KMS-11 (cell line): ENCODE measurements around the gene NOM1.
"Not testable (repeated sequence)": the region's sequence is repeated elsewhere in the genome, so short reads cannot be mapped to it uniquely, and the experiment has no call there.

Source experiments
- H2AFZ ChIP-seq: fragments of 200-600 bp; sonication (generic); 2 replicates; pipeline ENCODE4 v1.6.1; 2016; ENCODE audit warnings: antibody characterized with exemption, mixed run types, low read depth
- H3K27ac ChIP-seq: fragments of 200-600 bp; sonication (generic); 2 replicates; pipeline ENCODE4 v1.6.1; 2016; ENCODE audit warnings: mild to moderate bottlenecking, mixed run types
- H3K27me3 ChIP-seq: fragments of 200-600 bp; sonication (generic); 2 replicates; pipeline ENCODE4 v1.6.1; 2017; ENCODE audit warnings: mild to moderate bottlenecking, low read depth, mixed run types, moderate library complexity; ENCODE audit not compliant: insufficient read depth
- H3K36me3 ChIP-seq: fragments of 200-600 bp; sonication (generic); 2 replicates; pipeline ENCODE4 v1.6.1; 2017; ENCODE audit warnings: mild to moderate bottlenecking, mixed run types; ENCODE audit not compliant: insufficient read depth
- H3K4me1 ChIP-seq: fragments of 200-600 bp; sonication (generic); 2 replicates; pipeline ENCODE4 v1.6.1; 2016; ENCODE audit warnings: mild to moderate bottlenecking, low read depth, mixed run types; ENCODE audit not compliant: poor library complexity, severe bottlenecking
- H3K4me2 ChIP-seq: fragments of 200-600 bp; sonication (generic); 2 replicates; pipeline ENCODE4 v1.7.0; 2016; ENCODE audit warnings: mild to moderate bottlenecking, mixed run types
- H3K4me3 ChIP-seq: fragments of 200-600 bp; sonication (generic); IDR thresholded peaks from 2 replicates; pipeline ENCODE4 v1.6.1; 2017; ENCODE audit warnings: low read depth, low read length, mixed read lengths; ENCODE audit not compliant: insufficient read depth
- H3K79me2 ChIP-seq: fragments of 200-600 bp; sonication (generic); 2 replicates; pipeline ENCODE4 v1.6.1; 2016; ENCODE audit warnings: low read depth, mixed run types; ENCODE audit not compliant: insufficient read depth
- H3K9ac ChIP-seq: fragments of 200-600 bp; sonication (generic); 2 replicates; pipeline ENCODE4 v1.6.1; 2016; ENCODE audit warnings: mild to moderate bottlenecking, mixed run types
- H4K20me1 ChIP-seq: fragments of 200-600 bp; sonication (generic); 2 replicates; pipeline ENCODE4 v1.6.1; 2016; ENCODE audit warnings: mild to moderate bottlenecking, mixed run types; ENCODE audit not compliant: insufficient read depth
- CTCF ChIP-seq: fragments of 200-600 bp; sonication (generic); conservative IDR thresholded peaks from 2 replicates; pipeline ENCODE4 v1.6.1; 2017; ENCODE audit warnings: low read depth, mild to moderate bottlenecking, antibody characterized with exemption, low read length, moderate library complexity, mixed read lengths

The NOM1 gene

DNA sequence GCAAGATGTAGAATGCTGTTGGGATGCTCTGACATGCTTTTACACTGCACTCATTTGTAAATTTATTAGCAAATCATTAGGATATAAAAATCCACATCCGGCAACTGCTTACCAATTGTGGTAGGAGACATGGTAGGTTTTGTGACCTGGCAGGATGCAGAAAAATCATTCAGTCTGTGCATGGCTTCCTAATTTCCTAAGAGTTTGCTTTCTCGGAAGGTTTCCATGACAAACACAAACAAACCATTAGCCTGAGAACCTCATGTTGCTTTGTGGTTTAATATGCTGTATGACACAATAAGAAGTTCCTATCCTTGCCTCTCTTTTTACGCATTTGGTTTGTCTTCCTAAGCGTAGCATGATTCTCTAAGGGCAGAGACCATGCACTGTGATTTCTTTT lies 41.9 kb upstream of the NOM1 start:
- no peaks in the 10 kb centered on the region for H3K79me2 ChIP-seq
- no peak for TF ChIP-seq CTCF

DNA sequence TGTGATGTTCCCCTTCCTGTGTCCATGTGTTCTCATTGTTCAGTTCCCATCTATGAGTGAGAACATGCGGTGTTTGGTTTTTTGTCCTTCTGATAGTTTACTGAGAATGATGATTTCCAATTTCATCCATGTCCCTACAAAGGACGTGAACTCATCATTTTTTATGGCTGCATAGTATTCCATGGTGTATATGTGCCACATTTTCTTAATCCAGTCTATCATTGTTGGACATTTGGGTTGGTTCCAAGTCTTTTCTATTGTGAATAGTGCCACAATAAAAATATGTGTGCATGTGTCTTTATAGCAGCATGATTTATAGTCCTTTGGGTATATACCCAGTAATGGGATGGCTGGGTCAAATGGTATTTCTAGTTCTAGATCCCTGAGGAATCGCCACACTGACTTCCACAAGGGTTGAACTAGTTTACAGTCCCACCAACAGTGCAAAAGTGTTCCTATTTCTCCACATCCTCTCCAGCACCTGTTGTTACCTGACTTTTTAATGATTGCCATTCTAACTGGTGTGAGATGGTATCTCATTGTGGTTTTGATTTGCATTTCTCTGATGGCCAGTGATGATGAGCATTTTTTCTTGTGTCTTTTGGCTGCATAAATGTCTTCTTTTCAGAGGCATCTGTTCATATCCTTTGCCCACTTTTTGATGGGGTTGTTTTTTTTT lies 39.8 kb upstream of the NOM1 start:
- not testable (repeated sequence) for H3K4me2 ChIP-seq, H3K27me3 ChIP-seq, H3K27ac ChIP-seq, H3K36me3 ChIP-seq, H2AFZ ChIP-seq, H4K20me1 ChIP-seq, H3K9ac ChIP-seq, H3K79me2 ChIP-seq, H3K4me3 ChIP-seq, H3K4me1 ChIP-seq

More for the DNA sequence above, 41.9 kb upstream of the NOM1 start:
- Histone ChIP-seq H3K36me3 (no peaks in the 10 kb centered on the region), H2AFZ (no peak overlapping the region), H3K27ac (no peak overlapping the region), H3K4me3 (no peak overlapping the region), H3K9ac (no peak overlapping the region), H3K4me1 (no peaks in the 10 kb centered on the region), H3K4me2 (no peak overlapping the region), H3K27me3 (no peaks in the 10 kb centered on the region), H4K20me1 (no peaks in the 10 kb centered on the region)

- H3K4me2 ChIP-seq: no peak overlapping the region
Measured at GRCh38 chr7:156918635-156919034, 30.9 kb upstream of the NOM1 start.

GRCh38 chr7:156919132-156919713 lies 30.3 kb upstream of the NOM1 start:
- H4K20me1 ChIP-seq: no peaks in the 10 kb centered on the region
- no peak overlapping the region for H3K27ac ChIP-seq
- no peak overlapping the region for H3K4me2 ChIP-seq
- H3K4me3 ChIP-seq: no peak overlapping the region
- no peaks in the 10 kb centered on the region for H3K79me2 ChIP-seq
- no peaks in the 10 kb centered on the region for H3K27me3 ChIP-seq
- H2AFZ ChIP-seq: no peak overlapping the region
- TF ChIP-seq CTCF: no peak
- no peaks in the 10 kb centered on the region for H3K4me1 ChIP-seq
- H3K9ac ChIP-seq: no peak overlapping the region
- no peaks in the 10 kb centered on the region for H3K36me3 ChIP-seq

More at GRCh38 chr7:156918635-156919034, 30.9 kb upstream of the NOM1 start:
- H3K79me2 ChIP-seq: no peaks in the 10 kb centered on the region
- H3K4me3 ChIP-seq: no peak overlapping the region
- no peaks in the 10 kb centered on the region for H3K4me1 ChIP-seq
- H3K9ac ChIP-seq: no peak overlapping the region
- no peak for TF ChIP-seq CTCF
- H3K27ac ChIP-seq: no peak overlapping the region
- H3K27me3 ChIP-seq: no peaks in the 10 kb centered on the region
- no peaks in the 10 kb centered on the region for H3K36me3 ChIP-seq
- no peaks in the 10 kb centered on the region for H4K20me1 ChIP-seq
- H2AFZ ChIP-seq: no peak overlapping the region

GRCh38 chr7:156920076-156920475 lies 29.4 kb upstream of the NOM1 start:
- no peaks in the 10 kb centered on the region for H3K36me3 ChIP-seq
- H3K79me2 ChIP-seq: no peaks in the 10 kb centered on the region
- no peaks in the 10 kb centered on the region for H4K20me1 ChIP-seq
- no peak overlapping the region for H3K9ac ChIP-seq
- no peak overlapping the region for H3K27ac ChIP-seq
- no peak overlapping the region for H2AFZ ChIP-seq
- H3K4me2 ChIP-seq: no peak overlapping the region
- H3K27me3 ChIP-seq: no peaks in the 10 kb centered on the region
- no peaks in the 10 kb centered on the region for H3K4me1 ChIP-seq
- TF ChIP-seq CTCF: no peak
- no peak overlapping the region for H3K4me3 ChIP-seq

DNA sequence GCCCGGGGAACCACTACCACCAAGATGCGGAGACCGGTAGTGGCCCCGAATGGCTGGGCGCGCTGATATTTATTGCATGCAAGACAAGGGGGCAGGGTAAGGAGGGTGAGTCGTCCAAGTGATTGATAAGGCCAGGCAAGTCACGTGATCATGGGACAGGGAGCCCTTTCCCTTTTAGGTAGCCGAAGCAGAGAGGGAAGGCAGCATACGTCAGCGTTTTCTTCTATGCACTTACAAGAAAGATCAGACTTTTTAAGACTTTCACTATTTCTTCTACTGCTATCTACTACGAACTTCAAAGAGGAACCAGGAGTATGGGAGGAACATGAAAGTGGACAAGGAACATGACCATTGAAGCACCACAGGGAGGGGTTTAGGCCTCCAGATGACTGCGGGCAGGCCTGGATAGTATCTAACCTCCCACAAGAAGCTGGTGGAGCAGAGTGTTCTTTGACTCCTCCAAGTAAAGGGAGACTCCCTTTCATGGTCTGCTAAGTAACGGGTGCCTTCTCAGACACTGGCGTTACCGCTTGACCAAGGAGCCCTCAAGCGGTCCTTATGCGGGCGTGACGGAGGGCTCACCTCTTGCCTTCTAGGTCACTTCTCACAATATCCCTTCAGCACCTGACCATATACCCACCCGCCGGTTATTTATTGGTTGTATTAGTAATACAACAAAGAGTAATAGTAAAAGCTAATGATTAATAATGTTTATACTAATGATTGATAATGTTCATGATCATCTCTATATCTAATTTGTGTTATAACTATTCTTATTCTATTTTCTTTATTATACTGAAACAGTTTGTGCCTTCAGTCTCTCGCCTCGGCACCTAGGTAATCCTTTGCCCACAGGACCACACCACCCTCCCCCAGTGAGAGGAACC lies 28.8 kb upstream of the NOM1 start:
- H3K4me2 ChIP-seq, H4K20me1 ChIP-seq, H3K27ac ChIP-seq, H3K4me3 ChIP-seq, H3K9ac ChIP-seq, H3K27me3 ChIP-seq, H3K4me1 ChIP-seq, H3K36me3 ChIP-seq, H3K79me2 ChIP-seq, H2AFZ ChIP-seq: not testable (repeated sequence)

DNA sequence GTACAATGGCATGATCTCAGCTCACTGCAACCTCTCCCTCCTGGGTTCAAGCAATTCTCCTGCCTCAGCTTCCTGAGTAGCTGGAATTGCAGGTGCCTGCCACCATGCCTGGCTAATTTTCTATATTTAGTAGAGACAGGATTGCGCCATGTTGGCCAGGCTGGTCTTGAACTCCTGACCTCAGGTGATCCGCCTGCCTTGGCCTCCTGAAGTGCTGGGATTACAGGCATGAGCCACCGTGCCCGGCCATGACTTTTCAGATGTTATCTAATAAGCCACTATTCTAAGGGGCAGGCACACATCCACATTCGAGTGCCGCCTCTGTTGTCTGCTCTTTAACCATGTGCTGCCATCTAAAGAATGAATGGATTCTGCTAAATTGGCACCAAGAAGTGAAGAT lies 27.2 kb upstream of the NOM1 start:
- not testable (repeated sequence) for H3K79me2 ChIP-seq, H3K4me2 ChIP-seq, H3K9ac ChIP-seq, H4K20me1 ChIP-seq, H3K27ac ChIP-seq, H2AFZ ChIP-seq, H3K4me1 ChIP-seq, H3K4me3 ChIP-seq, H3K36me3 ChIP-seq, H3K27me3 ChIP-seq
